Bronchial epithelial cell (primary cell): ENCODE results near the gene DNAJC1. TPM values are rescaled to one million over a fixed set of nuclear protein-coding genes. Genes with fewer than 3 reads are reported as not detected.
A peak's percentile ranks its signal among the peaks of the same experiment; 100 is the strongest.

Experiments
- DNase-seq: peaks from one replicate; pipeline ENCODE4 v3.0.0-alpha.2; 2010; ENCODE audit warnings: low read depth
- FAIRE-seq: peaks from 2 replicates; lab custom pipeline; 2011; peaks lifted over from hg19 to GRCh38; lab: Jason Lieb, UNC
- H3K27me3 ChIP-seq: 2 replicates; pipeline ENCODE4 v1.5.1; 2011; ENCODE audit warnings: low read length; ENCODE audit not compliant: control insufficient read depth, insufficient read depth
- H3K36me3 ChIP-seq: 2 replicates; pipeline ENCODE4 v1.5.1; 2011; ENCODE audit warnings: low read length; ENCODE audit not compliant: control insufficient read depth, insufficient read depth
- H3K4me3 ChIP-seq: 2 replicates; pipeline ENCODE4 v1.5.1; 2011; ENCODE audit warnings: mild to moderate bottlenecking, low read depth, low read length, control low read depth
- CTCF ChIP-seq: IDR thresholded peaks from 2 replicates; pipeline ENCODE4 v1.5.1; 2011; ENCODE audit warnings: mild to moderate bottlenecking, moderate library complexity, low read length, control low read depth, inconsistent platforms; ENCODE audit not compliant: insufficient read depth, severe bottlenecking
- total RNA-seq: library from RNA; depleted of rRNA; stranded (reverse); fragments of >200 nt; gene quantifications from 2 replicates; pipeline ENCODE4 v1.2.1, GENCODE V29; 2014

Gene DNAJC1
- total RNA-seq, 1 donor from 2014 or later = 81.6 TPM

- no peaks in the 10 kb centered on the region for H3K36me3 ChIP-seq
- FAIRE-seq = no peak
- H3K4me3 ChIP-seq = no peak overlapping the region
- H3K27me3 ChIP-seq = no peaks in the 10 kb centered on the region
- DNase-seq = no peak
- TF ChIP-seq CTCF = no peak
Measured at GRCh38 chr10:21756707-21757106, 246.8 kb downstream of the DNAJC1 start.

GRCh38 chr10:21754410-21755011 is 249.0 kb downstream of the DNAJC1 start:
- FAIRE-seq (no peak), DNase-seq (no peak)
- TF ChIP-seq CTCF = no peak
- Histone ChIP-seq H3K36me3 (no peaks in the 10 kb centered on the region), H3K4me3 (no peak overlapping the region), H3K27me3 (no peaks in the 10 kb centered on the region)

GRCh38 chr10:21753497-21754270 is 249.8 kb downstream of the DNAJC1 start:
- no peak overlapping the region for H3K4me3 ChIP-seq
- no peak for TF ChIP-seq CTCF
- DNase-seq = no peak
- no peaks in the 10 kb centered on the region for H3K27me3 ChIP-seq
- no peaks in the 10 kb centered on the region for H3K36me3 ChIP-seq
- no peak for FAIRE-seq

GRCh38 chr10:21751341-21752310 is 251.9 kb downstream of the DNAJC1 start:
- FAIRE-seq = no peak
- no peak for DNase-seq
- Histone ChIP-seq H3K4me3 (no peak overlapping the region), H3K27me3 (no peaks in the 10 kb centered on the region), H3K36me3 (no peaks in the 10 kb centered on the region)
- TF ChIP-seq CTCF = no peak

GRCh38 chr10:21750424-21750823 is 253.1 kb downstream of the DNAJC1 start:
- Histone ChIP-seq H3K36me3 (no peaks in the 10 kb centered on the region), H3K27me3 (no peaks in the 10 kb centered on the region), H3K4me3 (no peak overlapping the region)
- no peak for DNase-seq
- TF ChIP-seq CTCF = no peak
- FAIRE-seq = peak; percentile 18
